NCI-H1436 treated with DMSO at 0.1 percent for 48 hours (cell line): Measurements from ENCODE around the gene ZNF534.
"Not testable (repeated sequence)": the region's sequence is repeated elsewhere in the genome, so short reads cannot be mapped to it uniquely, and the experiment has no call there.

Experiments
- DNase-seq: peaks from one replicate; lab custom pipeline; 2025; lab: John Stamatoyannopoulos, UW

ZNF534 gene

GRCh38 chr19:52428937-52429336, at the start of gene ZNF534:
TSS of gene ZNF534 (plus strand) at chr19:52429148. CDS start at chr19:52431475, 2,327 bp downstream.
- no peak for DNase-seq

- DNase-seq: no peak
These were observed 37.8 kb upstream of the ZNF534 start for GRCh38 chr19:52391135-52391534.

GRCh38 chr19:52397310-52398080, 31.5 kb upstream of the ZNF534 start, which contains the start of gene ZNF528:
TSS of gene ZNF528 (plus strand) at chr19:52397849. CDS start at chr19:52402014, 4,165 bp downstream.
- DNase-seq: peak; percentile 31

- DNase-seq: no peak
These were observed 30.9 kb upstream of the ZNF534 start for GRCh38 chr19:52398081-52398441.

- DNase-seq: no peak
These were observed 18.7 kb upstream of the ZNF534 start for GRCh38 chr19:52410276-52410675.

GRCh38 chr19:52415711-52416110, 13.2 kb upstream of the ZNF534 start:
- no peak for DNase-seq

GRCh38 chr19:52442179-52442578, 13.2 kb downstream of the ZNF534 start:
- no peak for DNase-seq

GRCh38 chr19:52444506-52444905, 15.6 kb downstream of the ZNF534 start:
- no peak for DNase-seq

GRCh38 chr19:52451241-52451640, 22.3 kb downstream of the ZNF534 start:
- DNase-seq: no peak

GRCh38 chr19:52453324-52454094, 24.6 kb downstream of the ZNF534 start, which contains the start of gene ZNF578:
TSS of gene ZNF578 (plus strand) at chr19:52453553. CDS start at chr19:52501846, 48,293 bp downstream.
- DNase-seq: peak; percentile 53

- DNase-seq: no peak
These were observed 36.0 kb downstream of the ZNF534 start for GRCh38 chr19:52464798-52465470.

- no peak for DNase-seq
These were observed 44.9 kb downstream of the ZNF534 start for GRCh38 chr19:52473655-52474350.

- DNase-seq: no peak
These were observed 45.6 kb downstream of the ZNF534 start for GRCh38 chr19:52474351-52475127.

- DNase-seq: not testable (repeated sequence)
These were observed 55.3 kb downstream of the ZNF534 start for GRCh38 chr19:52484111-52484743.

- DNase-seq: not testable (repeated sequence)
These were observed 56.1 kb downstream of the ZNF534 start for GRCh38 chr19:52485064-52485463.

- not testable (repeated sequence) for DNase-seq
These were observed 56.8 kb downstream of the ZNF534 start for GRCh38 chr19:52485561-52486240.

GRCh38 chr19:52492201-52492993, 63.4 kb downstream of the ZNF534 start:
- DNase-seq: no peak

- DNase-seq: no peak
These were observed 64.1 kb downstream of the ZNF534 start for GRCh38 chr19:52492994-52493470.

- no peak for DNase-seq
These were observed 65.6 kb downstream of the ZNF534 start for GRCh38 chr19:52494518-52494917.
